NCI-H2227 (cell line): ENCODE data around the gene OSER1.
A peak's percentile ranks its signal among the peaks of the same experiment; 100 is the strongest.
"Not testable (repeated sequence)": the region's sequence is repeated elsewhere in the genome, so short reads cannot be mapped to it uniquely, and the experiment has no call there.

Experiments used
- DNase-seq: peaks from one replicate; lab custom pipeline; 2025; ENCODE audit not compliant: unreplicated experiment; lab: John Stamatoyannopoulos, UW

The OSER1 gene

GRCh38 chr20:44204156-44204831, 6.3 kb downstream of the OSER1 start:
- DNase-seq, result no peak

- no peak for DNase-seq
Observed at GRCh38 chr20:44203161-44203560, 7.4 kb downstream of the OSER1 start.

GRCh38 chr20:44200983-44201382, 9.6 kb downstream of the OSER1 start:
- DNase-seq, result no peak

GRCh38 chr20:44200371-44200770, 10.2 kb downstream of the OSER1 start:
- no peak for DNase-seq

GRCh38 chr20:44199877-44200276, 10.7 kb downstream of the OSER1 start:
- DNase-seq, result no peak

GRCh38 chr20:44198872-44199271, 11.7 kb downstream of the OSER1 start:
- no peak for DNase-seq

- no peak for DNase-seq
Observed at GRCh38 chr20:44196271-44196670, 14.3 kb downstream of the OSER1 start.

- no peak for DNase-seq
Observed at GRCh38 chr20:44195605-44196004, 15.0 kb downstream of the OSER1 start.

- no peak for DNase-seq
Observed at GRCh38 chr20:44193801-44194200, 16.8 kb downstream of the OSER1 start.

GRCh38 chr20:44191640-44192039, 18.9 kb downstream of the OSER1 start:
- not testable (repeated sequence) for DNase-seq

- peak; percentile 78 for DNase-seq
Observed at GRCh38 chr20:44190197-44190852, 20.2 kb downstream of the OSER1 start.

GRCh38 chr20:44188752-44189151, 21.8 kb downstream of the OSER1 start:
- no peak for DNase-seq

- no peak for DNase-seq
Observed at GRCh38 chr20:44187772-44188709, 22.5 kb downstream of the OSER1 start.

GRCh38 chr20:44187054-44187771, 23.4 kb downstream of the OSER1 start, which contains the start of gene JPH2:
TSS of gene JPH2 (minus strand) at chr20:44187188. CDS start at chr20:44186705, 483 bp downstream.
- peak; percentile 36 for DNase-seq

GRCh38 chr20:44186674-44187053, 23.9 kb downstream of the OSER1 start:
- no peak for DNase-seq

GRCh38 chr20:44186201-44186600, 24.4 kb downstream of the OSER1 start:
- DNase-seq, result no peak

- no peak for DNase-seq
Observed at GRCh38 chr20:44185574-44185973, 25.0 kb downstream of the OSER1 start.

- no peak for DNase-seq
Observed at GRCh38 chr20:44183282-44183681, 27.3 kb downstream of the OSER1 start.

- no peak for DNase-seq
Observed at GRCh38 chr20:44182863-44183262, 27.7 kb downstream of the OSER1 start.

GRCh38 chr20:44182135-44182765, 28.3 kb downstream of the OSER1 start:
- no peak for DNase-seq
